Common myeloid progenitor, CD34-positive (primary cell): ENCODE results near the gene GATA3.
A peak's percentile ranks its signal among the peaks of the same experiment; 100 is the strongest.

ENCODE experiments used
- CTCF ChIA-PET: fragments of 350-600 bp; sonication (Branson Sonifier 250); formaldehyde crosslinking; loops from one replicate; lab custom pipeline; 2021; ENCODE audit warnings: antibody characterized with exemption; lab: Charles Lee
- POLR2A ChIA-PET: fragments of 350-600 bp; sonication (Branson Sonifier 250); formaldehyde crosslinking; loops from one replicate; lab custom pipeline; 2021; ENCODE audit warnings: antibody characterized with exemption; lab: Charles Lee
- DNase-seq, 3 donors: peaks; one replicate each; pipeline versions ENCODE4 v3.0.0 to v3.0.0-alpha.2; 2013
- H3K27ac ChIP-seq, 2 experiments: 1 replicate in 1 of 2; 2 replicates in 1 of 2; pipeline ENCODE4 v1.7.0; 2013; ENCODE audit warnings: inconsistent platforms in 2 of 2, low read length in 2 of 2, mild to moderate bottlenecking in 2 of 2, low read depth in 1 of 2, moderate library complexity in 1 of 2; ENCODE audit not compliant: severe bottlenecking in 2 of 2, insufficient read depth in 1 of 2, poor library complexity in 1 of 2
- H3K27me3 ChIP-seq, 5 experiments: replicated peaks in 2 of 5; 1 replicate in 3 of 5; 2 replicates in 2 of 5; pipeline versions ENCODE4 v1.6.1 to v1.7.0; 2013; ENCODE audit warnings: low read length in 4 of 5, mild to moderate bottlenecking in 2 of 5, moderate library complexity in 2 of 5, inconsistent platforms in 1 of 5; ENCODE audit not compliant: insufficient read depth in 5 of 5, control insufficient read depth in 4 of 5
- H3K36me3 ChIP-seq, 4 experiments: 1 replicate in 2 of 4; 2 replicates in 2 of 4; pipeline versions ENCODE4 v1.6.1 to v1.7.0; 2013; ENCODE audit warnings: low read length in 3 of 4, control low read depth in 1 of 4, mild to moderate bottlenecking in 1 of 4; ENCODE audit not compliant: control insufficient read depth in 4 of 4, insufficient read depth in 4 of 4
- H3K4me1 ChIP-seq, 4 experiments: 1 replicate in 3 of 4; 2 replicates in 1 of 4; pipeline versions ENCODE4 v1.6.1 to v1.7.1; 2013; ENCODE audit warnings: low read length in 3 of 4, mild to moderate bottlenecking in 3 of 4, control low read depth in 1 of 4, inconsistent platforms in 1 of 4, moderate library complexity in 1 of 4; ENCODE audit not compliant: control insufficient read depth in 4 of 4, insufficient read depth in 4 of 4; ENCODE audit errors: control extremely low read depth in 1 of 4
- H3K4me3 ChIP-seq, 7 experiments: 1 replicate in 4 of 7; 2 replicates in 3 of 7; pipeline versions ENCODE4 v1.5.1 to v1.7.0; 2013; ENCODE audit warnings: mild to moderate bottlenecking in 7 of 7, low read length in 6 of 7, moderate library complexity in 6 of 7, inconsistent platforms in 2 of 7, low read depth in 2 of 7, control low read depth in 1 of 7; ENCODE audit not compliant: insufficient read depth in 4 of 7, control insufficient read depth in 1 of 7; ENCODE audit errors: extremely low read depth in 1 of 7
- H3K9me3 ChIP-seq, 5 experiments: 1 replicate in 4 of 5; 2 replicates in 1 of 5; pipeline versions ENCODE4 v1.6.1 to v1.7.1; 2013; ENCODE audit warnings: low read length in 4 of 5, mild to moderate bottlenecking in 2 of 5, inconsistent platforms in 1 of 5, low read depth in 1 of 5, moderate library complexity in 1 of 5; ENCODE audit not compliant: control insufficient read depth in 4 of 5, insufficient read depth in 2 of 5; ENCODE audit errors: control extremely low read depth in 1 of 5
- WGBS: methylation state at CpG from one replicate; pipeline ENCODE4 v1.1.5; 2013; ENCODE audit not compliant: insufficient coverage; 5-methylcytosine and 5-hydroxymethylcytosine counted together

GATA3 gene

DNA sequence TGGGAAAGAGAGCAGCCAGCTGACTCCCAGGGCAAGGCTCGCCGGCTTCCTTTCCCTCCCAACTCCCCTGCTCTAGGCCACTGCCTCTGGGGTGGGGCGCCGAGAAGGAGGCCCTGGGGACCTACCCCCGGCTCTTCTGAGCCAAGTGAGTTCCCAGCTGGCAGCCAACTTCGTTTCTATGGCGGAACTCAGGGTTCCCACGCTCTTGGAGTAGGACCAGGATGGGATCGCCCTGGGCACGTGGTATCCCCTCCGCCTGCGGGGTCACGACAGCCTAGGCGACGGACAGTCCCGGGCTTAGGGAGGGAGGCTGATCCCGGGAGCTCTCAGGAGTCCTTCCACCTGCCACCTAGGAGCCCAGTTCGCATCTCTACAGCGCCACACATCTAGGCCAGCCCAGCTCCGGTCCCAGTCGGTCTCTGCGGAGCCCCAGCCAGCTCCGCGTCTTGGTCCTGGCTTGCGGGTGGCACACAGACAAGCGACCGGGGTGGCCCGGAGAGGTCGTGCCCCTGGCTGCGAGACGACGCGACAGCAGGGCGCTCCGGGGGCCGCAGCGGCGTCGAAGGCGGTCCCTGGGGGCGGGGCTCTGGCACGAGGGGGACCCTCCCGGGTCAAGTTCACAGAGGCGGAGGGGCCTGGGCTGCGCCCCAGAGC, 20.5 kb upstream of the GATA3 start:
- Histone ChIP-seq H3K4me1 (peaks cover 0 to 29% (median 24%) of the 10 kb centered on the region in 4 experiments), H3K27ac (no peak overlapping the region), H3K4me3 (peak overlapping the region in 4 of 7 experiments; percentile 31 to 60 (median 43)), H3K27me3 (peaks cover 12 to 84% (median 51%) of the 10 kb centered on the region in 5 experiments), H3K36me3 (no peaks in the 10 kb centered on the region), H3K9me3 (peaks cover 0 to 2% (median 0%) of the 10 kb centered on the region in 5 experiments)
- POLR2A ChIA-PET: interaction anchor here (0.6 kb wide), 1 partner anchor 95 kb away, joined by 3 read pairs; no protein-coding TSS in a partner anchor
- DNase-seq: peak in 1 of 3 donors; percentile 45
- CTCF ChIA-PET: interaction anchor here (1.2 to 2.2 kb wide), 5 partner anchors 13 to 1174 kb away, joined by 3 to 6 read pairs (median 3); no protein-coding TSS in a partner anchor
- WGBS: 10% methylated on average over 44 of the region's 45 CpGs

DNA sequence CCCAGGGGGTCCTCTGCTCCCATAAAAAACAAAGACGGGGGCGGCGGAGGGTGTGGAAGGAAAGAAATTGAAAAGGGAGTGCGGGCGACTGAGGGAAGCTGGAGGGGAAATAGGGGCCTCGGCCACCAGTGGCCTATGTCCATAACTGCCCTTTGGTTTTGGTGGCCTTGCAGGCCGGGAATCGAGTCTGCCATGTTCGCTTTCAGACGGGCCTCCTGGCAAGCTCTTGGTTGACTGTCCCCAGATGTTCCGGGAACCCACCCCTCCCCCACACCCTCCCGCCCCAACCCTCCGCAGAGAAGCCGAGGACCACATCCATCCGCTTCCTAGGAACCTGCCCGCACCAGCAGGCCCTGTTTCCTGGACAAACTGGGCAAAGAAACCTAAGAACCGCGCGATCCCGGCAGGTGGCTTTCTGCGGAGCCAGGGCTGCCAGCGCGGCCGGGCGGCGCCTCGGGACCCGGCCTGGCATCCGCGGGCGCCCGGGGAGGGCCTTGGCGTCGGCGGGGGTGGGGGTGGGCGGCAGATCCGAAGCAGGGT, 20.0 kb upstream of the GATA3 start:
- peaks cover 17 to 90% (median 55%) of the 10 kb centered on the region in 5 experiments for H3K27me3 ChIP-seq
- H3K27ac ChIP-seq: no peak overlapping the region

GRCh38 chr10:8035006-8035640, 19.4 kb upstream of the GATA3 start:
- Histone ChIP-seq H3K27me3 (peaks cover 20 to 96% (median 60%) of the 10 kb centered on the region in 5 experiments), H3K4me1 (peaks cover 0 to 29% (median 24%) of the 10 kb centered on the region in 4 experiments), H3K9me3 (peaks cover 0 to 2% (median 0%) of the 10 kb centered on the region in 5 experiments), H3K27ac (no peak overlapping the region), H3K36me3 (no peaks in the 10 kb centered on the region), H3K4me3 (peak overlapping the region in 5 of 7 experiments; percentile 8 to 60 (median 32))
- peak in 2 of 3 donors; percentile 66 to 77 for DNase-seq
- POLR2A ChIA-PET: no interaction called here
- WGBS: 7% methylated on average over 21 of the region's 32 CpGs
- CTCF ChIA-PET: no interaction called here

More for the DNA sequence above, 20.0 kb upstream of the GATA3 start:
- H3K9me3 ChIP-seq: peaks cover 0 to 2% (median 0%) of the 10 kb centered on the region in 5 experiments
- CTCF ChIA-PET: interaction anchor here (1.2 to 2.2 kb wide), 4 partner anchors 13 to 407 kb away, joined by 3 to 6 read pairs (median 4); no protein-coding TSS in a partner anchor
- peak in 1 of 3 donors; percentile 53 for DNase-seq
- no peaks in the 10 kb centered on the region for H3K36me3 ChIP-seq
- peak overlapping the region in 4 of 7 experiments; percentile 43 to 60 (median 50) for H3K4me3 ChIP-seq
- peaks cover 0 to 29% (median 24%) of the 10 kb centered on the region in 4 experiments for H3K4me1 ChIP-seq
- WGBS: 3% methylated on average over 11 of the region's 37 CpGs
- POLR2A ChIA-PET: no interaction called here

DNA sequence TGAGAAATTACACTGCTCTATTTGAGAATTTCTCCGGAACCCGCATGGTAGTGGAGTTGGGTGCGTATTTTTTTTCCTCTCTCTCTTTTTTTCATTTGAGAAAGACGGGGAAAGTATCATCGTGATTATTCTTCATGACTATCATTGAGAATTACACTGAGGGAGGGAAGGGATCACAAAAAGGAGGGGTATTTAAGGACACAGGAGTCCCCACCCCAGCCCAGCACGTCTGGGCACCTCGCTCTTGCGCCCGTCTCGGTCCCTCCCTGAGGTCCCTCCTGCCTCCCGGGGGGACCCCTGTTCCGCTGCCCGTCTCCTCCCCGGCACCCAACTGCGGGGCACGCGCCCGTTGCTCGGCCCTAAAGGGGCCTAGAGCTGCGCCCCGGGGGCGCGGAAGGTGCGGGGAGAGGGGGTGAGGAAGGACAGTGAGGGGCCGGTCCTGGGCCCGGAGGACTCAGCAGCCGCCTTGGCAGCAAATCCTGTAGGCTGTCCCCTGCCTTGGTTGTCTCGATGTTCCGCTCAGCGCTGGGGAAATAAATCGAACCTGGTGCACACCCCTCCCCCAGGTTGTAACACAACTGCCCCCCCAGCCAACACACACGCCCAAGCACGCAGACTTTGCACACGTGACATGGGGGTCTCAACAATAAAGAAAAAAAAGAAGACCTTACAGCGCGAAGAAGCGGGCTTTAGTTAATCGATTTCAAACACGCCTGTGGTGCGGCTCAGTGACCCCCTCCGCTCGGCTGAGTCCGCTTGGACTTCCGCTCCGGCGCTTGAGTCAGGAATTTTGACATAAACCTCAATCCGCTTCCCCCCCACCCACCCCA, 18.6 kb upstream of the GATA3 start:
- Histone ChIP-seq H3K36me3 (no peaks in the 10 kb centered on the region), H3K9me3 (peaks cover 0 to 2% (median 0%) of the 10 kb centered on the region in 5 experiments), H3K4me3 (no peak overlapping the region), H3K27me3 (peaks cover 18 to 100% (median 65%) of the 10 kb centered on the region in 5 experiments), H3K4me1 (peaks cover 0 to 29% (median 24%) of the 10 kb centered on the region in 4 experiments), H3K27ac (no peak overlapping the region)
- ChIA-PET POLR2A (interaction anchor here (1.1 kb wide), 1 partner anchor 213 kb away, joined by 3 read pairs; no protein-coding TSS in a partner anchor), CTCF (no interaction called here)
- 7% methylated on average over 29 of the region's 47 CpGs for WGBS
- DNase-seq: no peak

DNA sequence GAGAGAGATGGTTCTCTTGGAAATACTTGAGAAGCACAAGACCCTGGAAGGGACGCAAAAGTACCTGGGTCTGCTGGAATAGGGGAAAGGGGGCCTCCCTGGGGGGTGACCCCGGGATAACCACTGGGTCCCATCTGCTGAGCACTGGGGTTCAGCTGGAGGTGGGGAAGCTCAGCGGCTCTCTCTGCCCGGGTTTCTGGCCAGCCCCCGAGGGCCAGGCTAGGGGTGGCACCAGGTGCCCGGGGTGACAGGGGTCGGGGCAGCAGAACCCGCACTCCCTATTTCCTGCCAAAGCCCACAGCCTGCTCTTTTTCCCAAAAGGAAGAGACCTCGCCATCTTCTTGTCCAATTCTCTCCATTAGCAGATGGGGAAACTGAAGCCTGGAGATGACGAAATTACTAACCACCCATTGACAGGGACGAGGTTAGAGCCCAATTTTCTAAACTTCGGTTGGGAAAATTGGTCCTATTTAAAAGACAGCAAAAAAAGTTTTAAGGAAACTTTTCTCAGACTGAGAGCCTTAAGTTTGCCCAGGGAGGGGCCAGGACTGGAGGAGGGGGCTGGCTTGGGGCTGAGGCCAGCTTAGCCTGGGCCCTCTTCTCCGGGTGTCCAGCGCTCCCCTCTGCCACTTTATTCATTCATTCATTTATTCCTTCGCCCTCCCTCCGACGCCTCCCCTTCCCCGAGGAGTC, 17.8 kb upstream of the GATA3 start:
- POLR2A ChIA-PET: interaction anchor here (1.1 kb wide), 1 partner anchor 214 kb away, joined by 3 read pairs; no protein-coding TSS in a partner anchor
- H3K9me3 ChIP-seq: peaks cover 0 to 2% (median 0%) of the 10 kb centered on the region in 5 experiments
- peaks cover 21 to 100% (median 64%) of the 10 kb centered on the region in 5 experiments for H3K27me3 ChIP-seq
- H3K4me3 ChIP-seq: no peak overlapping the region
- DNase-seq: no peak
- CTCF ChIA-PET: interaction anchor here (1.0 kb wide), 1 partner anchor 12 kb away, joined by 3 read pairs; no protein-coding TSS in a partner anchor
- H3K4me1 ChIP-seq: peaks cover 0 to 29% (median 24%) of the 10 kb centered on the region in 4 experiments
- 13% methylated on average over 13 of the region's 18 CpGs for WGBS
- H3K27ac ChIP-seq: no peak overlapping the region
- H3K36me3 ChIP-seq: no peaks in the 10 kb centered on the region
